HG03354 (cell line): ENCODE results near the gene KISS1R.

Source experiments
- ATAC-seq: cut with Tn5 transposase; IDR thresholded peaks from one replicate; pipeline ENCODE4 v1.9.1; 2021; ENCODE audit warnings: mild to moderate bottlenecking; ENCODE audit not compliant: unreplicated experiment, poor library complexity, severe bottlenecking

The KISS1R gene

DNA sequence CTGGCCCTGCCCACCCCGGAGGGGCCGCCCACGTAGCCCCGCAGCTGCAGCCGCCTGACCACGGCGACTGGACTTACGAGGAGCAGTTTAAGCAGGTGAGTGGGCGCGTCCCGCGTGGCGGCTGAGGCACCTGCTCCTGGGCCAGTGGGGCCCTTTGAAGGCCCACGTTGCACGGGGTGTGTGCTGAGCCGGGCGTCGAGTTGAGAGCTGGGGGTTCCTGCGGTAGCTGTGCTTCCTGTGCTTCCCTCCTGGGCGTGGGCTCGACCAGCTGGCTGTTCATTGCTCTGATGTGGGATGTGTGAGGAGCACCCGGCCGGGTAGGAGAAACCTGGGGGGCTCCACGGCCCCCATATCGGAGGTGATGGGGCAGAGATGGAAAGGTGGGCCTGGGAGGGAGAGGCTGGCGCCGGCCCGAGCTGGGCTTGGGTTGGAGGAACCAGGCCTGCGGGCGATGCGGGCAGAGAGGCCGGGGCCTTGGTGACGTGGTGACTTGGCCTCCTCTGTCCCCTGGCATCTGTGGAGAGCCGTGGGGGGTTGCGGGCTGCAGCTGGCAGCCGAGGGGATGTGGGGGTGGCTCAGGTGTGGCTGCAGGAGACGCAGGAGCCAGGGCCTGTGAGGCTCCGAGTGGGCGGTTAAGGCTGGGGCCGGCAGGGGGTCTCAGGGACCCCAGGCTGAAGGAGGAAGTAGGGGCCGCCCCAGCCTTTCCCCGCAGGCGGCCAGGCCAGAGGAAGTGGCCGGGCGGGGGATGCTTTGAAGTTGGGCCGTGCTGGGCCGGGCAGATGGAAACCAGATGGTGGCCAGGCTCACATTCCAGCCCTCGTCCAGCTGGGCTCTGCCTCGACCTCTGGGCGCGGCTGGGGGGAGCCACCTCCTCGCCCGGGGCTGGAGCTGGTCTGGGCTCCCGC lies 15.8 kb downstream of the KISS1R start:
- no peak for ATAC-seq

DNA sequence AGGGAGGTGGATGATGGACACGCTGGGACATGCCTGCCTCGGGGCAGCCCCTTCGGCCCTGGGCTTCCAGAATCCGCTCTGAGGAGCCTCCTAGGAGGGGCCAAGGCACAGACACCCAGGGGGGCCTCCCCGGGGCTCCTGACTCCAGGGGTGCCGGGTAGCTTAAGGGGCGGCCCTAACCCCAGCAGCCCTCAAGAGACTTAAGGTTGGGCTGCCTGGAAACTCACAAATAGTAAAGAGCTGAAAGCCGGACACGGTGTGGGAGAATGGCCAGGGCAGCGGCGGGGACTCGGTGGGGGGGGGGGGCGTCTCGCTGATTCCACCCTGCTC lies 16.4 kb downstream of the KISS1R start:
- ATAC-seq = no peak

DNA sequence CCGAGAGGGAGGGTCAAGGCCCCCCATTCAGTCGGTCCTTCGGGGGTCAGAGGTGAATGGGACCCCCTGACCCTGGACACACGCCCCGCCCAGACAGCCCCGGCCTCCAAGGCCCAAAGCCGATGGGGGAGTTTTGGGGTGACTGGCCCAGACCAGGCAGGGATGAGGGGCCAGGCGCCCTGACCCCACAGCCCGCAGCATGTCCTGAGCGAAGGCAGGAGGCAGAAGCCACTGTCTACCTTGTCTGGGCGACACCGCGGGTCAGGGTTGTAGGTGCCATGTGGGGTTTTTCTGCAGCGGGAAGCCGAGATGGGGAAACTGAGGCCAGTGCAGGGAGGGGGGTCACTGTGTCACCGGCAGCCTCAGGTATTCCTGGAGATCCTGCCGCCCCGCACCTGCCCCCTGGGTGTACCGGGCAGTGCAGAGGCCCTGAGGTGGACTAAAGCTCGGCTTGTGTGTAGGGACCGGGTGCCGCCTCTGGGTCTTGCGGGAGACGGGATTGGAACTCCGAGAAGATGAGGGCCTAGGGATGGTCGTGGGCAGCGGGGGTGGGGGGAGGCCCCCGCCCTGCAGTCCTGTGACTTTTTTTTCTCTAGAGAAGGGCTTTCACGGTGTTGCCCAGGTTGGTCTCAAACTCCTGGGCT lies 17.2 kb downstream of the KISS1R start:
- no peak for ATAC-seq

DNA sequence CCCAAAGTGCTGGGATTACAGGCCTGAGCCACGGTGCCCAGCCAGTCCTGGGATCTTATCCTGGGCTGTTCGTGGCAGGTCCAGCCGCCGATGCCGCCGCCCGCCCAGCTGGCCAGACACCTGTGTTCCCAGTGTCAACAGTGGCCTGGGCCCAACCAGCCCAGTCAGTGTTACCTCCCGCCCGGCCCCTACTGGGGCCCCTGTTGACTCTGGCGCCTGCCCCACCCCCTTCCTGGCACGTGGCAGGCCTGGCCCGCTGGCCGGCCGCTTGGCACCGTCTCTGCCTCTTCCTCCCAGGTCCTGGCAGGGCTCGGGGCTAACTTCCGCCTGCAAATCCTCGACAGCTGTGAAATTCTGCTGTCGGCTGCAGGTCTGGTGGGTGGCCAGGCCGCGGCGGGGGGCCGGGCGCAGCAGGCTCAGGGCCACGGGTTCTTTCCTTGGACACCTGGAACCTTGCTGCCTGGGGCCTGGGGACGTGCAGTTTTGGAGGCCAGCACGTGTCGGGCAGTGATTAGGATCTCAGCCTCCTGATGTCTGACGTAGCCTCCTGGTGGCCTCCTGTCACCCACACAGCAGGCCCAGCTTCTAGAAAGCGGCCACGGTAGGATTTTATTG lies 17.8 kb downstream of the KISS1R start:
- ATAC-seq = no peak

DNA sequence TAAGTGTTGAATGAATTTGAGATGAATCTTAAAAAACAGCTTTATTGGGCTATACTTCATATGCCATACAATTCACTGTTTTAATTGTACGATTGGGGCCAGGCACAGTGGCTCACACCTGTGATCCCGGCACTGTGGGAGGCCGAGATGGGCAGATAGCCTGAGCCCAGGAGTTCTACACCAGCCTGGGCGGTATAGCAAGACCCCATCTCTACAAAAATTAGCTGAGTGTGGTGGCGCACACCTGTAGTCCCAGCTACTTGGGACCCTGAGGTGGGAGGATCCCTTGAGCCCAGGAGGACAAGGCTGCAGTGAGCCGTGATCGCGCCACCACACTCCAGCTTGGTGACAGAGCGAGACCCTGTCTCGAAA lies 19.0 kb downstream of the KISS1R start:
- no peak for ATAC-seq

DNA sequence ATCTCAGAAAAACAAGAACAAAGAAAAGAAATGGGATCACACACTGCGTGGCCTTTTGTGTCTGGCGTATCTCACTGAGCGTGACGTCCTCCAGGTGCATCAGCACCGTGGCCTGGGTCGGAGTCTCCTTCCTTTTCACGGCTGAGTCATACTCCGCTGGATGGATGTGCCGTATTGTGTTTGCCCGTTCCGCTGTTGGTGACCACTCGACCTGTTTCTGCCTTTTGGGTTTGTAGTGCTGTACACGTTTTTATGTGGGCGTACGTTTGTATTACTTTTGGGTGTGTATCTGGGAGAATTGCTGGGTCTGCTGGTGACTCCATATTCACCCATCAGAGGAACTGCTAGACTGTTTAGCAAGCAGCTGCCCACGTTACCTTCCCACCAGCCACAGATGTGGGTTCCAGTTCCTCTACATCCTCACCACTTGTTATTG lies 20.1 kb downstream of the KISS1R start:
- no peak for ATAC-seq

DNA sequence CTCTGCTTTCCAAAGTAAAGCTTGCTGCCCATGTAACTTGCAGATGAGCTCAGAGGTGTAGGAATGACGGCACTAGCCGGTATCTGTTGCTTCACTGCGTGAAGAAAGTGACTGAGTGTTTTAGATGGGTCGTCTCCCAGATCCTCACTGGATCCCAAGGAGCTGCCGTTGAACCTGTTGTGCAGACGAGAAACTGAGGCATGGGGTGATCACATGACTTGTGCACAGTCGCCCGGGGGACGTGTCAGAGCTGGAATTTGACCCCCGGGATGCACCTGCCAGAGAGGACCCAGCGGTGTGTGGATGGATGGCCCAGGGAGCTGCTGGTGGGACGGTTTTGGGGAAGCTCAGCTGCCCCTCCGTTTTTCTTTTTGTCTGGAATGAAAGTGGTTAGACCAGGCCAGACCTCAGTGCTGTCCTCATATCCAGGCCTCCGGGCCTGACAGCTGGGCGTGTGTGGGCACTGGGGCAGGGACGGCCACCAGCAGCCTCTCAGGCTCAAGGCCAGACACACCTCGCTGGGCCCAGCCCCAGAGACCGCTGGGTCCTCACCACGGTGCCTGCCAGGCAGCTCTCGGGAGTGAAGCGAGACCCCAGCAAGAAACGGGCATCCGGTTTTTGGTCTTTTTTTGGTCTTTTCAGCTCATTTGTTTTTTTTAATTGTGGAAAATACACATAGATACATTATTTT lies 21.2 kb downstream of the KISS1R start:
- no peak for ATAC-seq

DNA sequence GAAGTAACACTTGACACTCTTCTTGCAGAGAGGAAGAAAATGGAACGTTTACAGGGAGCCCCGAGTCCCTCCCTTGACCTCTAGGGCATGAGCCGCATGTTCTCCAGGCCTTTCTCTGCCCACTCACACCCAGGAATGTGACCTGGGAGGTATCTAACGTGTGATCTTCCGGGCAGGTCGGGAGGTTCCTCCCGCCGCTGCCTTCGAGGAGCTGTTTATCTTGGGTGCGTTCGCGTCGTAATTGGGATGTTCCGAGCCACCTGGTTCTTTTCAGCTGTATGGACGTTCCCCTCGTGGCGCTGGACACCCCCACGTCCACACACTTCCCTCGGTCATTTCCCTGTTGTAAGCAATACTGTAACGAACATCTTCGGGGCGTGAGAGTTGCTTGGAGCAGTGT lies 22.3 kb downstream of the KISS1R start:
- ATAC-seq = no peak

DNA sequence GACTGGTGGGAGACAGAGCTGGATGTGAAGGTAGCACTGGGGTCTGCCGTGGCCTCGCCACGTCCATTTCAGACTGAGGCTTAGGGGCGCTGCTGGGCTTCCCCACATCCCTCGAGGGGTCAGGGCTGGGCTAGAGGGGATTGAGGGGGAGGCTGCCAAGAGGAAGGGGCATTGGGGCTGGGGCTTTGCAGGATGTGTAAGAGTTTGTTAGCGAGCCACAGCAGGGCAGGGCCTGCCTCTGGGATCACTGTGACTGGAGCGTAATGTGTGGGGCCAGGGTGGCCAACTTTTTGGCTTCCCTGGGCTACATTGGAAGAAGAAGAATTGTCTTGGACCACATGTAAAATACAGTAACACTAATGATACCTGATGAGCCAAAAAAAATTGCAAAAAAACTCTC lies 22.8 kb downstream of the KISS1R start:
- no peak for ATAC-seq

DNA sequence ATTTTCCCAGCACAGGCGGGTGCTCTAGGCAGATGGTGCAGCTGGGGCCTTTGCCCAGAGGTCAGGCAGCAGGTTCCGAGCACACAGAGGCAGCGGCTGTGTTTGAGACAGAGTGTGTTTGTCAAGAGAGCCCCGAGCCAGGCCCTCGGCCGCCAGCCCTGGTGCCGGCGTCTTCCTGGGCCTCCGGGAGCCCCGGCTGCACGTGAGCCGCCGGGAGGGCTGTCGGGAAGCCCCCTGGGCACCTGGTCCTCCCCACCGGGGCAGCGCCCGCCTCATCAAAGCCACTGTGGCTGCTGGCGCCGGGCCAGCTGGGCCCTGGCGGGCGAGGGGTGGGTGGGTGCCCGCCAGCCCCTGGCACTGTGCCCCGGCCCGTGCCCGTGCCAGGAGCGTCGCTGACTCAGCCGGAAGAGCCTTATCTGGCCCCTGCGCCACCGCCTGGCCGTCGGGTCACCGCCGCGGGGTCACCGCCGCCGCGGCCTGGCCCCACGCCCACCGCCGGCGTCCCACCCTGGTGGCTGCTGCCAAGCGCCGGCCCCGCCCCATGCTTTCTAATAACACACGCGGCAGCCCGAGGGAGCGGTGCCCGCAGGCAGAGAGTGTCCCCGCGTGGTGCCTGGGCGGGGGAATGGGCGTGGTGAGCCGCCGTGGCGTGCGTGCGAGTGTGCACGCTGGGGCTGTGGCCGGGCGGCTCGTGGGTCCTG lies 23.6 kb downstream of the KISS1R start:
- no peak for ATAC-seq

DNA sequence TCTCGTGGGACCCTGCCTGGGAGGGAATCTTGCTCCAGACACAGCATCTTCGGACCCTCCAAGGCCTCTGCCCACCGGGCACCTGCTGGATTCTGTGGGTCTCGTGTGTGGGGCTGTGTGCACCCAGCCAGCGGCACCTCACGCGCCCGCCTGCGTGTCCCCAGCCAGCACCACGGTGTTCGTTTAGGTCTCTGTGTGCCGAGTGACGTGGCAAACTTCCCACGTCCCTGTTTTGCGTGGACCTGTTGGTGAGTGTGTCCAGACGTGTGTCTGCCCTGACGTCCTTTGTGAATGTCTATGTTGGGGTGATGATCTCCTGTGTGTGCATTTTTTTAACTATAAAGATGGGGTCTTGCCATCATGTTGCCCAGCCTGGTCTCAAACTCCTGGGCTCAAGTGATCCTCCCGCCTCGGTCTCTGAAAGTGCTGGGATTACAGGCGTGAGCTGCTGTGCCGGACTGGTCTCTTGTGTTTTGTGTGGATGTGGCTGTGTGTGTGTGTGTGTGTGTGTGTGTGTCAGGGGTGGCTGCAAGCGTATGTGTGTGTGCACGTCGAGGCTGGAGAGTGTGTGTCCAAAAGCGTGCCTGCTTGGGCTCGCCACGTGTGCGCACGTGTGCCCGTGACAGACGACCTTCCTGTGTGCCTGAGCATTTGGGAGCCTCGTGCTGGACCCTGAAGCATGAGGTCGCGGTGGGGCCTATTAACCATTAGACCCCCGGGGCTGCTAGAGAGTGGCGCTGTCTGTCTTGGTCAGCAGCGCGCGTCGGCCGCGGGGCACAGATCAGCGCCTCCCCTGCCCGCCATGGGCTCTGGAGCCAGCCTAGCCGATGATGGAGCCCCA lies 24.4 kb downstream of the KISS1R start:
- no peak for ATAC-seq

DNA sequence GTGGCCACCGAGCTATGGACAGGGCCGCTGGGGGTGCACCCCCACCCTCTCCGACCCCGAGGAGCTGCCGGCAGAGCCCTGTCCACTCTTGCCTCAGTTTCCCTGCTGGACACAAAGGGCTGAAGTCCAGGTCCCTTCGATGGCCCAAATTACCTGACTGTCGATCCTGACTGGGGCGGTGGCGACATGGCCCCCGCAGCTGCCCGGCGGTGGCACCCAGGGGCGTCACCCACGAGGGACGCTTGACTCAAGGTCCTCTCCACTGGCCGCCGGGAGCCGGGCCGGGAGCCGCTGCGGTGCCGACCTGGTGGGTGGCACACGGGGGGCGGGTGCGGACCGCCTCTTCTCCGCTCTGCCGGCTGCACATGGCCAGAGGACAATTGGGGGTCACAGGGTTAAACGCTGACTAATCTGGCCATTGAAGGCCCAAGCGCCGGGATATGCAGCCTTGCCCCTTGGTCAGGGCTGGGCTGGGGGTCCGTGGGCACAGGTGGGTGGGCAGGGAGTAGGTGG lies 25.1 kb downstream of the KISS1R start:
- no peak for ATAC-seq

DNA sequence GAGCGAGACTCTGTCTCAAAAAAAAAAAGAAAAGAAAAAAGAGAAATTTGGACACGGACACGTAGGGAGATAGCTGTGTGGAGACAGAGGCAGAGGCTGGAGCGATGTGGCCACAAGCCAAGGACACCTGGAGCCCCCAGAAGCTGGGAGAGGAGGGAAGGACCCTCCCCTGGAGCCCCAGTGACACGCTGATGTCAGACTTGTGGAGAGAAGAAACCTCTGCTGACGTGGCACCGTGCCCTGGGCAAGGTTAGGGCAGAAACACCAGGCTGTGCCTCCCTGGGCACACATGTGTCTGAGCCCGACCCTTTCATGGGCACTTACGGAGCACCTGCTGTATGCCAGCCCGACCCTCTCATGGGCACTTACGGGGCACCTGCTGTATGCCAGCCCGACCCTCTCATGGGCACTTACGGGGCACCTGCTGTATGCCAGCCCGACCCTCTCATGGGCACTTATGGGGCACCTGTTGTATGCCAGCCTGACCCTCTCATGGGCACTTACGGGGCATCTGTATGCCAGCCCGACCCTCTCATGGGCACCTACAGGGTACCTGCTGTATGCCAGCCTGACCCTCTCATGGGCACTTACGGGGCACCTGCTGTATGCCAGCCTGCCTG lies 26.5 kb downstream of the KISS1R start:
- no peak for ATAC-seq

DNA sequence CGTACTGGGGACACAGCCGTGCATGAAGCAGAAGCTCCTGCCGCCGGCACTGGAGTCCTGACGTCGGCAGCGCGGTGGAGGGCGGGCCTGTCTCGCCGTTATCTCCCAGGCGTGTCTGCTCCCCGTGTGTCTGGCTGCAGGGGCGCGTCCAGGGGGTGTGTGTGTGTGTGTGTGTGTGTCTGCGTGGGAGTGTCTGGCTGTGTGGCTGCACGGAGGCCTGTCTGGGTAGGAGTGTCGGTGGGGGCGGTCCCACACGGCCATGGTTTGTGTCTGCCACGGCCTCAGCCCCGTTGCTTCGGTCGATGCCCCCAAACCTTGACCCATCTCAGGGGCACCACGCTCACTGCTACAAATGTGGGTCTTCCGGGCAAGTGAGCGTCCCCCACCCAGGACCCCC lies 27.0 kb downstream of the KISS1R start:
- no peak for ATAC-seq

DNA sequence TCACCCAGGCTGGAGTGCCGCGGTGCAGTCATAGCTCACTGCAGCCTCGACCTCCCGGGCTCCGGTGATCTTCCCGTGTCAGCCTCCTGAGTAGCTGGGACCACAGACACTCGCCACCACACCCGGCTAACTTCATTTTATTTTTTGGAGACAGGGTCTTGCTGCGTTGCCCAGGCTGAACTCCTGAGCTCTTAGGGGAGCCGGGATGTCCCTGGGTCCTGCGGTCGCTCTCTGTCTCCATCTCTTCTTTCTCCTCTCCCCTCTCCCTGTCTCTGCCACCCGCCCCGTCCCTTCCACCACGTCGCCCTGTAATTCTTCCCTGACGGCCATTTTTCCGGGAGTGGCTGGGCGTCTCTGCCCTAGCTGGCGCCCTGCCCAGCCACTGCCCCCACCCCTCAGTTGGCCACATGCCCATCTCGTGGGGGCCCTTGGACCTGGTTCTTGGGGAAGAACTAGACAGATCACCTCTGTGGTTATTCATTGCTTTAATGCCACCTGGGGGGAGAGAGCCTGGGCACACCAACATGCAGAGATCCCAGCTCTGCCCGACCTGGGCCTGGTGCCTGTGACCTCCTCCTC lies 27.6 kb downstream of the KISS1R start:
- no peak for ATAC-seq

DNA sequence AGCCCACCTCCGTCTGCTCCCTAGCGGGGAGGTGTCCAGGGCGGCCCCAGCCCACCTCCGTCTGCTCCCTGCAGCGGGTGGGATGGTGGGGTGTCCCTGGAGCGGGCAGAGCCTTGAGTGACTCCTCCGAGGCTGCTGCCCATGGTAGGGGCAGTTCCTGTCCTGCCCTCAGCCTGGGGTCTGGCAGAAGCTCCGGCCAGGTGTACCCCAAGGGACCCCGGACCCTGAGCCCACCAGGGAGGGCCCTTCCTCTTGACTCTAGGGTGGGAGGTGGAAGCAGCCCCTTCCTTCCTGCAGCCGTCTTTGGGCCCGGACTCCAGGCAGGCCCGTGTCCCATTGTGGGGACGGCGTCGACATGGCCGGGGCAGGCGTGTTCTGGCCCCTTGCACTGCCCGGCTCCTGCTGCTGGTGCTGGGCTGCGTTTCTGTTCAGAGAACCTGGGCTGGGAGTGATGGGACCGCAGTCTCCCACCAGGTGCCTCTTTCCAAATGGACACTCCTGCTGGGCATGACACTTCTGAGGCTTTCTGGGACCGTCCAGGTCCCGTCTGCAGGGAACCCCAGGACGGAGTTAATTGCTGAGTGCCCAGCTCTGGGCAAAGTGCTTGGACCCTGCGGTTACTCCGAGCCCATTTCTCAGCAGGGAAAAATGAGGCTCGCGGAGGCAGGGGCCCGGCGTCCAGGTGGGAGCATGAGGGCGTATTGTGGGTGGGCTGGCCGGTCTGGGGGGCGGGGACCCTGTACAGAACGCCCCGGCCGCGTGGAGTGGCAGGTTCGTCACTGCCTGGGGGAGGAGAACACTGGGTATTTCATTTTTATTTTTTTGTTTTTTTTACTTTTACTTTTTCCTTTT lies 28.5 kb downstream of the KISS1R start:
- no peak for ATAC-seq

DNA sequence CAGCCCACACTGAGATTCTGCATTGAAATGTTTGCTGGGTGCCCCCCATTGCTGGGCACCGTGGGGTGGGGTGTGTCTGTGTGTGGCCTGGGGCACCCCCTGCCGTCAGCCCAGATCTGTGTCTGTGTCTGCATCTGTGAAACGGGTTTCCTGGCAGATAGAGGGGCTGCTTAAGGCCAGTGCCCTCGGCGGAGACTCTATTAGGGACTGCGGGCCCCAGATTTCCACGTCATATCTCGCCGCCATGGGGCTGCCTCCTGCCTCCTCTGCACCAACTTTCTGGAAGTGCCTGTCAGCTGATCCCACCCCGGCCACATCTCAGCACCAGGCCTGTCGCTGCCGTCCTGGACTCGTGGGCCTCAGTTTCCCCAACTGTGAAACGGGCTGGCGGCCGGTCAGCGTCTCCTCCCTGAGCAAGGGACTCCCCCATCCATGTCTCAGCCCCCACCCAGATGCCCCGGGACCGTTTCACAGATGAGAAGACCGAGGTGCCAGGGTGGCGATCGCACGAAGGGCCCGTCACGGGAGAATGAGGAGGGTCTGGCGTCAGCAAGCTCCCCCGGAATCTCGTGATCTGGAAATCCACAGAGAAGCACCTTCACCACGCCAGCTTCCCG lies 30.1 kb downstream of the KISS1R start:
- ATAC-seq = no peak
